HEK293 (cell line): ENCODE data around the gene LILRA6.

Source experiments
- BCL11A ChIP-seq: fragments of 450-650 bp; formaldehyde crosslinking; IDR thresholded peaks from 2 replicates; pipeline ENCODE4 v1.5.1; 2016; ENCODE audit warnings: low read depth, missing biosample characterization, missing genetic modification characterization
- BCL11B ChIP-seq: fragments of 450-650 bp; formaldehyde crosslinking; IDR thresholded peaks from 2 replicates; pipeline ENCODE4 v1.5.1; 2016; ENCODE audit warnings: low read depth, missing biosample characterization, missing genetic modification characterization
- HOXA7 ChIP-seq: sonication (generic); formaldehyde crosslinking; IDR thresholded peaks from 2 replicates; pipeline ENCODE4 v1.8.1; 2022; ENCODE audit warnings: missing genetic modification reagents, borderline replicate concordance
- REPIN1 ChIP-seq: fragments of 450-650 bp; formaldehyde crosslinking; IDR thresholded peaks from 2 replicates; pipeline ENCODE4 v1.5.1; 2017; ENCODE audit warnings: missing biosample characterization, missing genetic modification characterization, low read depth
- SCRT2 ChIP-seq: fragments of 450-650 bp; formaldehyde crosslinking; IDR thresholded peaks from 2 replicates; pipeline ENCODE4 v1.5.1; 2016; ENCODE audit warnings: missing biosample characterization, missing genetic modification characterization
- SP7 ChIP-seq: fragments of 450-650 bp; formaldehyde crosslinking; IDR thresholded peaks from 2 replicates; pipeline ENCODE4 v1.5.1; 2016; ENCODE audit warnings: missing biosample characterization, missing genetic modification characterization
- YY2 ChIP-seq: fragments of 450-650 bp; formaldehyde crosslinking; IDR thresholded peaks from 2 replicates; pipeline ENCODE4 v1.5.1; 2016; ENCODE audit warnings: missing biosample characterization, missing genetic modification characterization
- ZBTB8A ChIP-seq: fragments of 450-650 bp; formaldehyde crosslinking; IDR thresholded peaks from 2 replicates; pipeline ENCODE4 v1.5.1; 2016; ENCODE audit warnings: missing biosample characterization, missing genetic modification characterization
- ZFP69B ChIP-seq: fragments of 450-650 bp; formaldehyde crosslinking; IDR thresholded peaks from 2 replicates; pipeline ENCODE4 v1.5.1; 2016; ENCODE audit warnings: missing biosample characterization, missing genetic modification characterization
- ZNF133 ChIP-seq: fragments of 450-650 bp; formaldehyde crosslinking; IDR thresholded peaks from 2 replicates; pipeline ENCODE4 v1.5.1; 2016; ENCODE audit warnings: missing biosample characterization, missing genetic modification characterization
- ZNF138 ChIP-seq: fragments of 450-650 bp; formaldehyde crosslinking; IDR thresholded peaks from 2 replicates; pipeline ENCODE4 v1.5.1; 2016; ENCODE audit warnings: missing biosample characterization, missing genetic modification characterization, borderline replicate concordance
- ZNF221 ChIP-seq: fragments of 450-650 bp; formaldehyde crosslinking; IDR thresholded peaks from 2 replicates; pipeline ENCODE4 v1.5.1; 2017; ENCODE audit warnings: missing biosample characterization, missing genetic modification characterization, borderline replicate concordance
- ZNF266 ChIP-seq: fragments of 450-650 bp; formaldehyde crosslinking; IDR thresholded peaks from 2 replicates; pipeline ENCODE4 v1.5.1; 2016; ENCODE audit warnings: missing biosample characterization, missing genetic modification characterization, low read depth
- ZNF311 ChIP-seq: fragments of 450-650 bp; formaldehyde crosslinking; IDR thresholded peaks from 2 replicates; pipeline ENCODE4 v1.5.1; 2017; ENCODE audit warnings: missing biosample characterization, missing genetic modification characterization, borderline replicate concordance
- ZNF335 ChIP-seq: fragments of 450-650 bp; formaldehyde crosslinking; conservative IDR thresholded peaks from 2 replicates; pipeline ENCODE4 v1.5.1; 2016; ENCODE audit warnings: missing biosample characterization, missing genetic modification characterization
- ZNF404 ChIP-seq: fragments of 450-650 bp; formaldehyde crosslinking; IDR thresholded peaks from 2 replicates; pipeline ENCODE4 v1.5.1; 2017; ENCODE audit warnings: missing biosample characterization, missing genetic modification characterization
- ZNF521 ChIP-seq: fragments of 450-650 bp; formaldehyde crosslinking; IDR thresholded peaks from 2 replicates; pipeline ENCODE4 v1.5.1; 2017; ENCODE audit warnings: missing biosample characterization, mild to moderate bottlenecking, missing genetic modification characterization
- ZNF548 ChIP-seq: fragments of 450-650 bp; formaldehyde crosslinking; IDR thresholded peaks from 2 replicates; pipeline ENCODE4 v1.5.1; 2016; ENCODE audit warnings: missing biosample characterization, missing genetic modification characterization
- ZNF558 ChIP-seq: fragments of 450-650 bp; formaldehyde crosslinking; IDR thresholded peaks from 2 replicates; pipeline ENCODE4 v1.5.1; 2016; ENCODE audit warnings: missing biosample characterization, missing genetic modification characterization
- ZNF596 ChIP-seq: fragments of 450-650 bp; IDR thresholded peaks from 2 replicates; pipeline ENCODE4 v1.5.0; 2018; ENCODE audit warnings: missing biosample characterization, mild to moderate bottlenecking, missing genetic modification characterization, moderate library complexity
- ZNF623 ChIP-seq: fragments of 450-650 bp; formaldehyde crosslinking; IDR thresholded peaks from 2 replicates; pipeline ENCODE4 v1.5.1; 2016; ENCODE audit warnings: missing biosample characterization, missing genetic modification characterization
- ZNF785 ChIP-seq: fragments of 450-650 bp; formaldehyde crosslinking; IDR thresholded peaks from 2 replicates; pipeline ENCODE4 v1.5.1; 2016; ENCODE audit warnings: missing biosample characterization, missing genetic modification characterization
- ZNF837 ChIP-seq: fragments of 450-650 bp; formaldehyde crosslinking; IDR thresholded peaks from 2 replicates; pipeline ENCODE4 v1.5.1; 2016; ENCODE audit warnings: missing biosample characterization, missing genetic modification characterization
- TF ChIP-seq, protein P1 (sequence below): fragments of 450-650 bp; formaldehyde crosslinking; IDR thresholded peaks from 2 replicates; pipeline ENCODE4 v1.5.1; 2017; ENCODE audit warnings: missing biosample characterization, missing genetic modification characterization
- TF ChIP-seq, protein P2 (sequence below): fragments of 450-650 bp; formaldehyde crosslinking; IDR thresholded peaks from 2 replicates; pipeline ENCODE4 v1.5.1; 2016; ENCODE audit warnings: missing biosample characterization, missing genetic modification characterization
- TF ChIP-seq, protein P3 (sequence below): fragments of 450-650 bp; formaldehyde crosslinking; IDR thresholded peaks from 2 replicates; pipeline ENCODE4 v1.5.1; 2017; ENCODE audit warnings: missing biosample characterization, missing genetic modification characterization
- TF ChIP-seq, protein P4 (sequence below): fragments of 450-650 bp; formaldehyde crosslinking; IDR thresholded peaks from 2 replicates; pipeline ENCODE4 v1.5.1; 2016; ENCODE audit warnings: missing biosample characterization, missing genetic modification characterization
- TF ChIP-seq, protein P5 (sequence below): fragments of 450-650 bp; formaldehyde crosslinking; IDR thresholded peaks from 2 replicates; pipeline ENCODE4 v1.5.1; 2016; ENCODE audit warnings: missing biosample characterization, missing genetic modification characterization
- TF ChIP-seq, protein P6 (sequence below): fragments of 450-650 bp; formaldehyde crosslinking; IDR thresholded peaks from 2 replicates; pipeline ENCODE4 v1.5.1; 2016; ENCODE audit warnings: missing biosample characterization, missing genetic modification characterization

The LILRA6 gene

DNA sequence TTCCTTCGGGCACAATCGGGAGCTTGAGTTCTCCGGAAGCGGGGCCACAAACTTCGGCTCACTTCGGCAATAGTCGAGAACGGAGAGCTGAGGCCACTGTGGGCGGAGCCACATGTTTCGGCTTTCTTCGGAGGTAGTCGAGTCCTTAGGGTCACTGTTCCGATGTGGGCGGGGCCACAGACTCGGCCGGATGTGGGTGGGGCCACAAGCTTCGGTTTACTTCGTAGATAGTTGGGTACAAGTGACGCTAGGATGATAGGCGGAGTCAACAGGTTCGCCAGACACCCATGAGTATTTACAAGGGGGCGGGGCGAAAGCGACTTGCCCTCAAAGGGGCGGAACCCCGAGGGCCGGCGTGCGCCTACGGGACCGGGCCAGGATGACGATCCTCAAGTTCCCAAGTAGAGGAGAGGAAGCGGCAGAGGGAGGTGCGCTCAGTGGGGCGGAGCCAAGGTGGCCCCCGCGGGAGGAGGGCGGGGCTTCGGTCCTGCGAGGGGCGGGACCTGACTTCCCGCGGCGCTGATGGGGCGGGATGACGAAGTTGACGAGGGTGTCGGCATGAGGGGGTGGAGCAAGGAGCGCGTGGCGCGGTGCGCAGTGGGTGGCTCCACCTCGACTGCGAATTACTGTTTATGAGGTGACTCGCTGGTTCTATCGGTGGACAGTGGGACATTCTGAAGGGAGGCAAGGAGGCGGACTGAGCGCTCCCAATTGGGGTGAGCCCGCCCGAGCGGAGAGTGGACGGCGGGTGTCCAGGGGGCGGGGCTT is 52.7 kb downstream of the LILRA6 start (continued):
- TF ChIP-seq, protein P1, sequence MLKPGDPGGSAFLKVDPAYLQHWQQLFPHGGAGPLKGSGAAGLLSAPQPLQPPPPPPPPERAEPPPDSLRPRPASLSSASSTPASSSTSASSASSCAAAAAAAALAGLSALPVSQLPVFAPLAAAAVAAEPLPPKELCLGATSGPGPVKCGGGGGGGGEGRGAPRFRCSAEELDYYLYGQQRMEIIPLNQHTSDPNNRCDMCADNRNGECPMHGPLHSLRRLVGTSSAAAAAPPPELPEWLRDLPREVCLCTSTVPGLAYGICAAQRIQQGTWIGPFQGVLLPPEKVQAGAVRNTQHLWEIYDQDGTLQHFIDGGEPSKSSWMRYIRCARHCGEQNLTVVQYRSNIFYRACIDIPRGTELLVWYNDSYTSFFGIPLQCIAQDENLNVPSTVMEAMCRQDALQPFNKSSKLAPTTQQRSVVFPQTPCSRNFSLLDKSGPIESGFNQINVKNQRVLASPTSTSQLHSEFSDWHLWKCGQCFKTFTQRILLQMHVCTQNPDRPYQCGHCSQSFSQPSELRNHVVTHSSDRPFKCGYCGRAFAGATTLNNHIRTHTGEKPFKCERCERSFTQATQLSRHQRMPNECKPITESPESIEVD (tag by site-specific recombination): no peak
- TF ChIP-seq ZNF266: no peak
- TF ChIP-seq ZNF311 (tag by site-specific recombination): no peak
- no peak for TF ChIP-seq ZNF138 (tag by site-specific recombination)
- TF ChIP-seq SCRT2 (tag by site-specific recombination): peak; percentile 99
- no peak for TF ChIP-seq ZNF404 (tag by site-specific recombination)
- no peak for TF ChIP-seq ZNF548 (tag by site-specific recombination)
- TF ChIP-seq YY2: peak; percentile 67; the same call in 1 of the 2 replicates
- no peak for TF ChIP-seq HOXA7
- no peak for TF ChIP-seq BCL11B
- TF ChIP-seq, protein P2, sequence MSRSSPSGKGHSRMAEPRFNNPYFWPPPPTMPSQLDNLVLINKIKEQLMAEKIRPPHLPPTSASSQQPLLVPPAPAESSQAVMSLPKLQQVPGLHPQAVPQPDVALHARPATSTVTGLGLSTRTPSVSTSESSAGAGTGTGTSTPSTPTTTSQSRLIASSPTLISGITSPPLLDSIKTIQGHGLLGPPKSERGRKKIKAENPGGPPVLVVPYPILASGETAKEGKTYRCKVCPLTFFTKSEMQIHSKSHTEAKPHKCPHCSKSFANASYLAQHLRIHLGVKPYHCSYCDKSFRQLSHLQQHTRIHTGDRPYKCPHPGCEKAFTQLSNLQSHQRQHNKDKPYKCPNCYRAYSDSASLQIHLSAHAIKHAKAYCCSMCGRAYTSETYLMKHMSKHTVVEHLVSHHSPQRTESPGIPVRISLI (tag by site-specific recombination): no peak
- TF ChIP-seq, protein P3, sequence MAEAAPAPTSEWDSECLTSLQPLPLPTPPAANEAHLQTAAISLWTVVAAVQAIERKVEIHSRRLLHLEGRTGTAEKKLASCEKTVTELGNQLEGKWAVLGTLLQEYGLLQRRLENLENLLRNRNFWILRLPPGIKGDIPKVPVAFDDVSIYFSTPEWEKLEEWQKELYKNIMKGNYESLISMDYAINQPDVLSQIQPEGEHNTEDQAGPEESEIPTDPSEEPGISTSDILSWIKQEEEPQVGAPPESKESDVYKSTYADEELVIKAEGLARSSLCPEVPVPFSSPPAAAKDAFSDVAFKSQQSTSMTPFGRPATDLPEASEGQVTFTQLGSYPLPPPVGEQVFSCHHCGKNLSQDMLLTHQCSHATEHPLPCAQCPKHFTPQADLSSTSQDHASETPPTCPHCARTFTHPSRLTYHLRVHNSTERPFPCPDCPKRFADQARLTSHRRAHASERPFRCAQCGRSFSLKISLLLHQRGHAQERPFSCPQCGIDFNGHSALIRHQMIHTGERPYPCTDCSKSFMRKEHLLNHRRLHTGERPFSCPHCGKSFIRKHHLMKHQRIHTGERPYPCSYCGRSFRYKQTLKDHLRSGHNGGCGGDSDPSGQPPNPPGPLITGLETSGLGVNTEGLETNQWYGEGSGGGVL (tag by site-specific recombination): no peak
- TF ChIP-seq REPIN1: peak; percentile 52; the same call in 1 of the 2 replicates
- no peak for TF ChIP-seq ZNF623 (tag by site-specific recombination)
- TF ChIP-seq, protein P4, sequence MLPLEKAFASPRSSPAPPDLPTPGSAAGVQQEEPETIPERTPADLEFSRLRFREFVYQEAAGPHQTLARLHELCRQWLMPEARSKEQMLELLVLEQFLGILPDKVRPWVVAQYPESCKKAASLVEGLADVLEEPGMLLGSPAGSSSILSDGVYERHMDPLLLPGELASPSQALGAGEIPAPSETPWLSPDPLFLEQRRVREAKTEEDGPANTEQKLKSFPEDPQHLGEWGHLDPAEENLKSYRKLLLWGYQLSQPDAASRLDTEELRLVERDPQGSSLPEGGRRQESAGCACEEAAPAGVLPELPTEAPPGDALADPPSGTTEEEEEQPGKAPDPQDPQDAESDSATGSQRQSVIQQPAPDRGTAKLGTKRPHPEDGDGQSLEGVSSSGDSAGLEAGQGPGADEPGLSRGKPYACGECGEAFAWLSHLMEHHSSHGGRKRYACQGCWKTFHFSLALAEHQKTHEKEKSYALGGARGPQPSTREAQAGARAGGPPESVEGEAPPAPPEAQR: no peak
- no peak for TF ChIP-seq ZNF558
- TF ChIP-seq ZNF335 (tag by site-specific recombination): peak; percentile 57; the same call in 1 of the 2 replicates
- TF ChIP-seq, protein P5, sequence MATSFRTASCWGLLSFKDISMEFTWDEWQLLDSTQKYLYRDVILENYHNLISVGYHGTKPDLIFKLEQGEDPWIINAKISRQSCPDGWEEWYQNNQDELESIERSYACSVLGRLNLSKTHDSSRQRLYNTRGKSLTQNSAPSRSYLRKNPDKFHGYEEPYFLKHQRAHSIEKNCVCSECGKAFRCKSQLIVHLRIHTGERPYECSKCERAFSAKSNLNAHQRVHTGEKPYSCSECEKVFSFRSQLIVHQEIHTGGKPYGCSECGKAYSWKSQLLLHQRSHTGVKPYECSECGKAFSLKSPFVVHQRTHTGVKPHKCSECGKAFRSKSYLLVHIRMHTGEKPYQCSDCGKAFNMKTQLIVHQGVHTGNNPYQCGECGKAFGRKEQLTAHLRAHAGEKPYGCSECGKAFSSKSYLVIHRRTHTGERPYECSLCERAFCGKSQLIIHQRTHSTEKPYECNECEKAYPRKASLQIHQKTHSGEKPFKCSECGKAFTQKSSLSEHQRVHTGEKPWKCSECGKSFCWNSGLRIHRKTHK (tag by site-specific recombination): no peak
- no peak for TF ChIP-seq ZNF221 (tag by site-specific recombination)
- no peak for TF ChIP-seq ZNF133
- peak; percentile 71 for TF ChIP-seq ZFP69B (tag by site-specific recombination)
- no peak for TF ChIP-seq ZNF837
- TF ChIP-seq, protein P6, sequence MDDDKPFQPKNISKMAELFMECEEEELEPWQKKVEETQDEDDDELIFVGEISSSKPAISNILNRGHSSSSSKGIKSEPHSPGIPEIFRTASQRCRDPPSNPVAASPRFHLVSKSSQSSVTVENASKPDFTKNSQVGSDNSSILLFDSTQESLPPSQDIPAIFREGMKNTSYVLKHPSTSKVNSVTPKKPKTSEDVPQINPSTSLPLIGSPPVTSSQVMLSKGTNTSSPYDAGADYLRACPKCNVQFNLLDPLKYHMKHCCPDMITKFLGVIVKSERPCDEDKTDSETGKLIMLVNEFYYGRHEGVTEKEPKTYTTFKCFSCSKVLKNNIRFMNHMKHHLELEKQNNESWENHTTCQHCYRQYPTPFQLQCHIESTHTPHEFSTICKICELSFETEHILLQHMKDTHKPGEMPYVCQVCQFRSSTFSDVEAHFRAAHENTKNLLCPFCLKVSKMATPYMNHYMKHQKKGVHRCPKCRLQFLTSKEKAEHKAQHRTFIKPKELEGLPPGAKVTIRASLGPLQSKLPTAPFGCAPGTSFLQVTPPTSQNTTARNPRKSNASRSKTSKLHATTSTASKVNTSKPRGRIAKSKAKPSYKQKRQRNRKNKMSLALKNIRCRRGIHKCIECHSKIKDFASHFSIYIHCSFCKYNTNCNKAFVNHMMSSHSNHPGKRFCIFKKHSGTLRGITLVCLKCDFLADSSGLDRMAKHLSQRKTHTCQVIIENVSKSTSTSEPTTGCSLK (tag by site-specific recombination): no peak
- TF ChIP-seq SP7 (tag by site-specific recombination): peak; percentile 83
- TF ChIP-seq ZNF521 (tag by site-specific recombination): no peak
- TF ChIP-seq ZNF785 (tag by site-specific recombination): peak; percentile 68; the same call in 1 of the 2 replicates
- TF ChIP-seq BCL11A (tag by site-specific recombination): no peak
- peak; percentile 28; the same call in 1 of the 2 replicates for TF ChIP-seq ZBTB8A (tag by site-specific recombination)
- no peak for TF ChIP-seq ZNF596 (tag by site-specific recombination)
